ENCODE data around the gene GPC6. TPM values are rescaled to one million over a fixed set of nuclear protein-coding genes. Genes with fewer than 3 reads are reported as not detected.

The GPC6 gene
- total and polyA plus RNA-seq, 2 donors (not counting 3 experiments of a cell fraction or from before 2014, with no cell fraction given) = 0.01 TPM; not detected in 1

- intact Hi-C loops (cut with micrococcal nuclease) = no loop called here
- Histone ChIP-seq H3K4me1 (ENCODE audit: control insufficient read depth, extremely low read depth, insufficient read depth, low read length) (no peaks in the 10 kb centered on the region), H2AFZ (ENCODE audit: low read depth, low read length) (no peak overlapping the region), H3K79me2 (ENCODE audit: control insufficient read depth, insufficient read depth, low read length) (no peaks in the 10 kb centered on the region), H4K20me1 (replicated peaks; ENCODE audit: control insufficient read depth, extremely low read depth, insufficient read depth, low read length) (no peaks in the 10 kb centered on the region), H3K9ac (replicated peaks; ENCODE audit: extremely low read depth, insufficient read depth, low read length) (no peak overlapping the region), H3K27ac (ENCODE audit: insufficient read depth, low read depth, low read length) (no peak overlapping the region), H3K4me2 (ENCODE audit: insufficient read depth, low read length) (no peak overlapping the region), H3K4me3 (replicated peaks in 1 of 3; ENCODE audit: insufficient read depth in 1 of 3, low read depth in 1 of 3, low read length in 3 of 3) (no peak overlapping the region), H3K27me3 (ENCODE audit: control insufficient read depth in 2 of 2, insufficient read depth in 2 of 2, low read length in 2 of 2) (peaks cover 0 to 2% of the 10 kb centered on the region in 2 experiments), H3K36me3 (ENCODE audit: control insufficient read depth in 2 of 2, extremely low read depth in 1 of 2, insufficient read depth in 2 of 2, low read length in 2 of 2) (no peaks in the 10 kb centered on the region), H3K9me1 (replicated peaks; ENCODE audit: control insufficient read depth, extremely low read depth, insufficient read depth, low read length) (no peaks in the 10 kb centered on the region), H3K9me3 (replicated peaks; ENCODE audit: control insufficient read depth, insufficient read depth, low read length) (no peaks in the 10 kb centered on the region)
- TF ChIP-seq GATA2 (IDR thresholded peaks at IDR 0.05; ENCODE audit: insufficient read depth, insufficient read length, low read depth, low read length) (no peak), MAX (IDR thresholded peaks at IDR 0.05; ENCODE audit: insufficient read depth, insufficient read length) (peak; percentile 43), EZH2 (IDR thresholded peaks at IDR 0.05; ENCODE audit: borderline replicate concordance, low read depth, low read length, severe bottlenecking) (no peak), CTCF (IDR thresholded peaks at IDR 0.05; ENCODE audit: extremely low read depth in 1 of 2, insufficient read depth in 1 of 2, low read depth in 1 of 2, low read length in 2 of 2) (peak in 1 of 2 donors; percentile 11), MYC (IDR thresholded peaks at IDR 0.05; ENCODE audit: low read depth, low read length) (no peak), JUN (IDR thresholded peaks at IDR 0.05; ENCODE audit: borderline replicate concordance, insufficient read depth, insufficient read length, low read depth) (no peak), POLR2AphosphoS5 (IDR thresholded peaks at IDR 0.05; ENCODE audit: insufficient read depth, low read depth, low read length) (no peak), FOS (IDR thresholded peaks at IDR 0.05; ENCODE audit: borderline replicate concordance, insufficient read depth, low read length) (no peak), POLR2A (IDR thresholded peaks at IDR 0.05; ENCODE audit: low read depth, low read length) (no peak)
- ChIA-PET POLR2A (no interaction called here), CTCF (interaction anchor here (0.6 to 1.6 kb wide), 5 partner anchors 10 to 591 kb away, joined by 3 read pairs; no protein-coding TSS in a partner anchor)
- no TSS peak for BruUV-seq (replicated peaks)
- peak; percentile 73 for DNase-seq (ENCODE audit: low read depth, low spot score)
- peak; percentile 66 for FAIRE-seq
- dilution Hi-C loops (cut with MboI; ENCODE audit: extremely low pct_ligation_motif_present, low sequenced_read_pairs) = no loop called here
Observed at GRCh38 chr13:94345374-94346195, 1119.0 kb downstream of the GPC6 start.

All from endothelial cell of umbilical vein (primary cell).